ENCODE measurements around the gene C21orf91.
"Not testable (repeated sequence)": the region's sequence is repeated elsewhere in the genome, so short reads cannot be mapped to it uniquely, and the experiment has no call there.

The C21orf91 gene

GRCh38 chr21:17775431-17776126 lies 43.6 kb downstream of the C21orf91 start:
- DNase-seq = no peak

GRCh38 chr21:17775021-17775420 lies 44.1 kb downstream of the C21orf91 start:
- DNase-seq = not testable (repeated sequence)

GRCh38 chr21:17769447-17769845 lies 49.7 kb downstream of the C21orf91 start:
- DNase-seq = no peak

- no peak for DNase-seq
Observed at GRCh38 chr21:17768840-17769446, 50.2 kb downstream of the C21orf91 start.

GRCh38 chr21:17765207-17765606 lies 53.9 kb downstream of the C21orf91 start:
- DNase-seq = no peak

- DNase-seq = no peak
Observed at GRCh38 chr21:17763288-17764037, 55.7 kb downstream of the C21orf91 start.

GRCh38 chr21:17759511-17760178 lies 59.5 kb downstream of the C21orf91 start:
- DNase-seq = no peak

- DNase-seq = no peak
Observed at GRCh38 chr21:17758683-17759082, 60.5 kb downstream of the C21orf91 start.

- no peak for DNase-seq
Observed at GRCh38 chr21:17757671-17758070, 61.5 kb downstream of the C21orf91 start.

GRCh38 chr21:17753736-17754135 lies 65.4 kb downstream of the C21orf91 start:
- no peak for DNase-seq

GRCh38 chr21:17752171-17752570 lies 67.0 kb downstream of the C21orf91 start:
- no peak for DNase-seq

GRCh38 chr21:17746920-17747319 lies 72.2 kb downstream of the C21orf91 start:
- DNase-seq = no peak

GRCh38 chr21:17745086-17745485 lies 74.1 kb downstream of the C21orf91 start:
- no peak for DNase-seq

GRCh38 chr21:17742940-17743592 lies 76.1 kb downstream of the C21orf91 start:
- no peak for DNase-seq

GRCh38 chr21:17742181-17742580 lies 77.0 kb downstream of the C21orf91 start:
- DNase-seq = no peak
